ENCODE results near the gene ZSCAN10.

DNA sequence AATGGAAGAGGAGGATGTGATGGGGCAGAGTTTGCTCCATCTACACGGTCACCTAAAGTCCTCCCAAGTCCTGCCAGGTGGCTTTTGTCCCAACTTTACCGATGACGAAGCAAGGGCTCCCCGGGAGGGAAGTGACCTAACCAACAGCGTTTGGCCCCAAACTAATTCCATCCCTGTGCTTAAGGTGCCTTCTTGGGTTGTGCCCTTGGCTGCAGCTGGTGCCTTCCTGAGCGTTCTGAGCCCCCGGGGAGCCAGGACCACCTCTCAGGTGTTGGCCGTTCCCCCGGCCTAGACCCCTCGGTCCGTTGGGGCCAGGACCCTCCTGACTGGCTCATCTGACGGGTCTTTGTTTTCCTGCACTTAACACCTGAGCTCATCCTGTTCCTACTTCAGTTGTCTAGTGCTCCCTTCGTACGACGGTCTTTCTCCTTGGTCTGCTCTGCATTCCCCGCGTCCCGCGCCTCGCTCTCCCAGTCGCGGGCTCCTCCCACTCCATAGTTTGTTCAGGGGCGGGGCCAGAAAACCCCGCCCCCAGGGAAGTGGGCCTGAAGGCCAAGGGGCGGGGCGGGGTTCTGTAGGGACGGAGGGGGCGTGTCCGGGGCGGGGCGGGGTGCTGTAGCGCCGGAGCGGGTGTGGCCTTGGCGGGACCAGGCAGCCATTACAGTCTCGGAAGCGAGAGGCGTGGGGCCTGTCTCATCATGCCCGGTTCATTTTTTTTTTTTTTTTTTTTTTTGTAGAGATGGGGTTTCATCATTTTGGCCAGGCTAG, 822 bp upstream of the ZSCAN10 start:
- no peak for TF ChIP-seq POLR2AphosphoS5 (IDR thresholded peaks at IDR 0.05)
- TF ChIP-seq, protein P1, sequence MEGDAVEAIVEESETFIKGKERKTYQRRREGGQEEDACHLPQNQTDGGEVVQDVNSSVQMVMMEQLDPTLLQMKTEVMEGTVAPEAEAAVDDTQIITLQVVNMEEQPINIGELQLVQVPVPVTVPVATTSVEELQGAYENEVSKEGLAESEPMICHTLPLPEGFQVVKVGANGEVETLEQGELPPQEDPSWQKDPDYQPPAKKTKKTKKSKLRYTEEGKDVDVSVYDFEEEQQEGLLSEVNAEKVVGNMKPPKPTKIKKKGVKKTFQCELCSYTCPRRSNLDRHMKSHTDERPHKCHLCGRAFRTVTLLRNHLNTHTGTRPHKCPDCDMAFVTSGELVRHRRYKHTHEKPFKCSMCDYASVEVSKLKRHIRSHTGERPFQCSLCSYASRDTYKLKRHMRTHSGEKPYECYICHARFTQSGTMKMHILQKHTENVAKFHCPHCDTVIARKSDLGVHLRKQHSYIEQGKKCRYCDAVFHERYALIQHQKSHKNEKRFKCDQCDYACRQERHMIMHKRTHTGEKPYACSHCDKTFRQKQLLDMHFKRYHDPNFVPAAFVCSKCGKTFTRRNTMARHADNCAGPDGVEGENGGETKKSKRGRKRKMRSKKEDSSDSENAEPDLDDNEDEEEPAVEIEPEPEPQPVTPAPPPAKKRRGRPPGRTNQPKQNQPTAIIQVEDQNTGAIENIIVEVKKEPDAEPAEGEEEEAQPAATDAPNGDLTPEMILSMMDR (IDR thresholded peaks at IDR 0.05), result no peak
- TF ChIP-seq POLR2A (IDR thresholded peaks at IDR 0.05), result no peak

Measured in breast epithelium (tissue), 3 donors.